Activated CD4-positive, alpha-beta T cell treated with anti-CD3 and anti-CD28 coated beads, Interleukin-2, amount 50 U/mL, for 48 hours (primary cell): ENCODE data around the gene NKD1.

Experiments
- DNase-seq, 2 experiments: peaks; one replicate each; pipeline ENCODE4 v3.0.0-alpha.2; 2020

NKD1 gene

DNA sequence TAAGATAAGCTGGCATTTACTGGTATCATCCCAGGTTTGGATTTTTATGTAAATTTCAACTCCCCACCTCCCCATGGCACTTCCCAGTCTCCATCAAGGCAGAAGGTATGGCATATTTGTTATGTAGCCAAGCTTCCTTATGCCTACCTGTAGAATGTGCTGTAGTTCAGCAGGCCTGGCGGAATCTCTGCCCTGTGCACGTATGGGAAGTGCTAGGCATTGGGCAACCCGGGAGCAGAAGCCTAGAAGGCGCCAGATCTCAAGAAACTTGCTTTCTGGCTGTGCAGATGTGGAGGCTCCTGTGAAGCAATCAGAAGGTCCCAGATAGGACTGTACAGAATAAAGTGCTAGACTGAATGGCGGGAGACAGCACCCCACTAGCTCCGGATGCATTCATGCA is 68.2 kb downstream of the NKD1 start:
- DNase-seq, result no peak

DNA sequence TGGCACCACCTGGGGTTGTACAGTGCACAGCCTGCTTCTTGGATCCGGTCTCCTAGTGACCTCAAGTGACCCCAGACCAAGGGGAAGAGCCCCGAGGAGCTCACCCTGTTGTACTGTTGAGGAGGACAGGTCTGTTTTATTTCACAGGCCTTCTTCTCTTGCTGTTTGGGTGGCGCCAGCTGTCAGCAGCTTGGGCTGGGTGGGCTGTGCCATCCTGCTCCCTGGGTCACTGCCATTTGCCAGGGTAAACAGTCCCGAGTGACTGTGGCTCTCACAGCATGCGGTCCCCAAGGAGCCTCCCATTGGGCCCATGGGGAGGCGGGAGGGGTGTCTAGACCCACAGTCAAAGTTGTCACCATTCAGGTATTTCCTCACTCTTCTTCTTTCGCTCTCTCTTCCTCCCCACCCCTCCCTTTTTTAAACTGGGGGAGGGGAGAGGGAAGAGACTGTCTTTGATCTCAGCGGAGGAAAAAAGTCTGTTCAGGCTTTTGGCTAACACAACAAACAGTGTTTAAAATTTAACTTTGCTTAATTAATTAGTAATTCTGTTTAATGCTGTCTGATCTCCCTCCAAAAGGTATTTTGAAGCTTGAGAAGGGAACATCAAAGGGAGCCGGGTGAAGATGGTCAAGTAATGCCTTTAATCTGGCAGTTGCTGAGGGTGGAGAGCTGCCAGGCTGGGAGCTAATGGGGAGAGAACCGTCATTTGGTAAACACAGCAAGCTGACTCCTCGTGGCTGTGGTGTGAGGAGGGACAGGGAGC is 68.9 kb downstream of the NKD1 start:
- DNase-seq, result no peak

DNA sequence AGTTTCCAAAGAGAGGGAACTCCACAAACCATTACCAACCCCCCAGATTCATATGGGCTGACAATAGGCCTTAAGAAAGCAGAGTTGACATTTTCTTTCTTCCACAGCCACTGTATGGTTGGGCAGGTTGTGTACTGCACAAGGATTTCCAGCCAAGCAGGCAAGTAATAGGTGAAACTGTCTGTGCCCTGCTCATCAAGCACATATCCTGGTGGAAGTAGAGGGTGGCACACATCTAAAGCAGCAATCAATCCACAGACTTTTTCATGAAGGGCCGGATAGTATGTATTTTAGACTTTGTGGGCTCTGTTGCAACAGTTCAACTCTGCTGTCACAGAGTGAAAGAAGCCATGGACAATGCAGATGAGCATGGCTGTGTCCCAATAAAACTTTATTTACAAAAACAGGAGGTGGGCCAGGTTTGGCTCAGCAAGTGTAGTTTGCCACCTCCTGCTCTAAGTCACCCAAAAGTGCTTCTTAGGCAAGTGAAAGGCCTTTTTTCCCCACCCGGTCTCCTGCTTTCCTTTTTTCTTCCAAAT is 69.5 kb downstream of the NKD1 start:
- no peak for DNase-seq

DNA sequence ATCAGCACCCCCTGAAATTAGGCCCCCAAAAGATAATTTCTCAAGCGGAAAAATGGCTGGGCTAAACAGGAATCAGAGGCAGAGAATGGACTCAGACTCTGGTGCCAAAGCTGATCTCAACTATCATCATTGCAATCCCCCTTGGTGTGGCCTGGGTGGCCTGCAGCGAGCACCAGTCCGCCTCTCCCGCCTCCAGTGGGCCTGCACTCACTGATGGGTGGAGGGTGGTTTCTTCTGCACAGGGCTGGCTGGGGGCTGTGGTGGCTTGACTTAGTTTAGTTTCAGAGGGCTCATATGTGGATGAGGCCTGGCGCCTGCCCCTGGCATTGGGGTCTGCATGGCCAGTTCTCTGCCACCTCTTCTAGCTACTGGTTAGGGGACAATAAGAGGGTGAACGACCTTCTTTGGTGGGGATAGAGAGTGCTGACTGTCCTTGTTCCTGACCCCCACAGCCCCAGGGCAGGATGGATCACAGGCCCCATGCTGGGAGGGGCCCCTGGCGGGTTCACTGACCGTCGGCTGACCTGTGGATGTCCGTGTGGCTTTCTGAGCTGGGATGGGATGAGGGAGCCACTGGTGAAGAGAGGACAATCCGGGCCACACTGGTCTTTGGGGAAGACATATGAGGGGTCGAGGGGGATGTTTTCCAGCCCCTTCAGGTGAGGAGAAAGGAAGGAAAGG is 70.2 kb downstream of the NKD1 start:
- DNase-seq, result no peak

DNA sequence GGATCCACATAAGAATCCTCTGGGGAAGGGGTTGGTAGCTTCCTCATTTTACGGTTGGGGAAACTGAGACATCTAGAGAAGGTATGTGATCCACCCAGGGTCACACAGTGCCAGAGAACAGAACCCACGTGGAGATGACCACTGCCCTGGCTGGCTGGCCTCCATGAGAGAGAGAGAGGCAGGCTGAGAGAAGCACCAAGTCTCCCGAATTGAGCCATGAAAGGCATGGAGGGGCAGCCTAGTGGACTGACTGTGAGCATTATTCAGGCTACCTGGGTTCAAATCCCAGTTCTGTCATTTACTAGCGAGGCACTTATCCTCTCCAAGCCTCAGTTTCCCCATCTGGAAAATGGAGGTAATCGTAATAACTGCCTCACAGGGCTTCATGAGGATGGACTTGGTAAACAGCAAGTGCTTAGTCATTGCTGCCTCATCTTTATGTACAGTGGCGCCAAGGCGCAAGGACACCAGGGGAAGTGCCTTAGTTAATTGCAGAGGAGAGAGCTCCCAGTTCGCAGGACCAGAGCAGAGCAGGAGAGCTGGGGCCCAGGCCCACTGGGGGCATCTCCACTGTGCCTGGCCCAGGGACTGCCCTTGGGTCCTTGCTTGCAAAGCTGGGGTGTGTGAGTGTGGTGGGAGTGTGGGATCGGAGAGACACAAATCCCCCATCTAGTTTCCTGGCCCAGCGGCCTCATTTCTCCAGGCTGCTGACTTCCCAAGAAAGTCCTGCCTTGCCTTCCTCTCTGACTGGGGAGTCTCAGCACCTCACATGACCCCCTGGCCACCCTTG is 71.7 kb downstream of the NKD1 start:
- DNase-seq, result no peak

DNA sequence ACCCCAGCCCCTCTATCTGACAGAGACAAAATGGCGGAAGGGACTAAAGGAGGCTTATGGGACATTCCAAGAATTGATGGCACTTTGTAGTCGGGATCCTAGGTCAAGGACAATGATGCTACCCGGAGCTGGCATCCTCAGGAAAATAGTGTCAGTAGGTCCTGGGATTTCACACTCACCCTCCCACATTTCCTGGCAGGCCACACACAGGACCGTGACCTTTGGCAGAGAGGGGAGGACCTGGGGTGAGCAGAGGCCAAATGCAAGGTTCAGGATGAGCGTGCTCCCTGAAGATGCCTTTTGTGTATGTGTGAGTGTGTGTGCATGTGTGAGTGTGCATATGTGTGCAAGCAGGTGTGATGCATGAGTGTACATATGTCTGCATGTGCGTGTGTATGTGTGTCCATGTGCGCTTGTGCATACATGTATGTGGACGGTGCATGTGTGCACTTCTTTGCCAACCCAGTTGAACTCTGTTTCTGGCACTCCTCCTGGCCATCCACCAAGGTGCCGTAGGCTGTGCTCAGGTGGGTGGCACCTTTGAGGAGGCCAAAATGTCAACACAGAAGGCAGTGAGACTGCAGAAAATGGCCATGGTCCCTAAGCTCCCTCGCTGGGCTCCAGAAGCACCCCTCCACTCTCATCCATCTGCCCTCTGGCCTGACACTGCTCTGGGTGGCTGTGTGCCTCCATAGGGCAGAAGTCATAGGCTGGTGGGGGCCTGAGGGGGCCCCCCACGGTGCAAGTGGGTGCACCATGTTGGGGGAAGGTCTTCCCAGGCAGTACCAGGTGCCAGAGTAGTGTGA is 72.7 kb downstream of the NKD1 start:
- DNase-seq, result no peak

DNA sequence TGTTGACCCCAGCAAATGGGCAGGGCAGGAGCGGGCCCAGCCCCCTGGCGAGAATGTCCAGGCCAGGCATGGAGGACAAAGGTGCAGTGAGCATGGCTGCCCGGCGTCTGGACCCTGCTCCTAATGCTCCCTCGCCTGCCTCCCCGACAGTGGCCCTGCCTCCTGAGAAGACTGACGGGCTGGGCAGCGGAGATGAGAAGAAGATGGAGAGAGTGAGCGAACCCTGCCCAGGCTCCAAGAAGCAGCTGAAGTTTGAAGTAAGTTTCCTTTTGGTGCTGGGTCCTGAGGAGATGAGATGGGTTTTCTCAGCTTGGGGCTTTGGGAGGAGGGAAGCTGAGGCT is 73.2 kb downstream of the NKD1 start:
- no peak for DNase-seq

DNA sequence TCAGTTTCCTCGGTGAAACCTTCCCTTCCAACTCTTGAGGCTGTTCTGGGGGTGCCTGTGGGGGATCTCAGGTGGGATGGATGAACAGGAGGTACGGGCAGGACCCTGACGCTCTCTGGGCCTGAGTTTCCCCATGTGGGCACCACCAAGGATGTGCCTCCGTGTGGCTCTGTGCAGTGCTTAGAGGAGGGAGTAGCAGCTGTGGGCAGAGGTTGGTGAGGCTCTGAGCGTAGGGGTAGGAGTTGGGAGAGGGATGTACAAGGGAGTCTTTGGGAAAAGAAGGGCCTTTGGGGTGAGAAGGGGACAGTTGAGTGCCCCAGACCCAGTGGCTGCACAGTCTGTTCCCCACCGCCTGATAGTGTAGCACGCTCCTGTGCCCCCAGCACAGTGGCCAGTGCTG is 73.8 kb downstream of the NKD1 start:
- no peak for DNase-seq

DNA sequence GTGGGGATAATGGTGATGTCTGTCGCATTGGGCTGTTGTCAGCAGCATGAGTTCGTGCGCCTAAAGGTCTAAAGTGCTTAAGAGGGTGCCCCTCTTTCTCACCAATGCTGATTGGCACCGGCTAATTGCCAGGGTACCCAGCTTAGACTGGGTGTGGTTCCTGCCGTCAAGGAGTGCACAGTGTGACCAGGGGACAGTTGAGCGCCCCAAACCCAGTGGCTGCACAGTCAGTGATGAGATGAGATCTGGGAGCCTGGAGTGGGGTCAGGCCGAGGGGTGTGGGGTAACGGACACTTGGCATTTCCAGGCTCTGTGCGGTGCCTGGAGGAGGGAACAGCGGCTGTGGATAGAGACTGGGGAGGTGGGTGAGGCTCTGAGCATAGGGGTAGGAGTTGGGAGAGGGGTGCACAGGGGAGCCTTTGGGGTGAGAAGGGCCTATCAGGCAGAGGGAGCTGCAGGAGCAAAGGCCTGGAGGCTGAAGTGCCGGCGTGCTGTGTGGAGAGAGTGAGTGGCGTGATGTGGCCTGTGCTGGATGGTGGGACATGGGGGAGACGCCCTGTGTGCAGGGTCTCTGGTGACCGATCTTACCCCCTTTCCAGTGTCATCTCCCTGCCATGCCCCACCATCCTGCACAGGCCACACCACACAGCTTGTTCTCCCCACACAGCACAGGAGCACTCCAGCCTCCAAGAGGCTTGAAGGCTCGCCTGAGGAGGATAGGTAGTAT is 74.6 kb downstream of the NKD1 start:
- DNase-seq, result no peak

DNA sequence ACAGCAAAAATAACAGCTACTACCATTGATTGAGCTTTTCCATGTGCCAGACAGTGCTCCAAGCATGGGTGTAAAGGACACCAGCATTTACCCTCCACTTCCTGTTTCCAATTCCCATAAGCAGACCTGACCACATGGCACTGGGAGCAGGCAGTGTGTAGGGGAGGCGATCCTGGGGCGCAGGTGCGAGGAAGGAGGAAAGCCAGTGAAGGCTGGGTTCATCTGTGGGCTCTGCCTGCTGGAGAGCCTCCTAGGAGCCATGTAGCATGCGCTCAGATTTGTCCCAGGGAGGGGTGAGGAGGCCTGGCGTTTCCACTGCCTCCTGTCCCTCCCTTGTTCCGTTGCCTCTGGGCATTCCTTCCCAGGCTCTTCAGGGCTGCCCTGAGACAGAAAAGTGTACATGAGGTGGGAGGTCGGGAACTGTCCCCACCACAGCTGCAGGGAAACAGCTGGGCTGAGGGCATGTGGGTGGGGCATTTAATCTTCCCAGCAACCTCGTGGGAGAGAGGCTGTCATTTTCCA is 76.3 kb downstream of the NKD1 start:
- no peak for DNase-seq

DNA sequence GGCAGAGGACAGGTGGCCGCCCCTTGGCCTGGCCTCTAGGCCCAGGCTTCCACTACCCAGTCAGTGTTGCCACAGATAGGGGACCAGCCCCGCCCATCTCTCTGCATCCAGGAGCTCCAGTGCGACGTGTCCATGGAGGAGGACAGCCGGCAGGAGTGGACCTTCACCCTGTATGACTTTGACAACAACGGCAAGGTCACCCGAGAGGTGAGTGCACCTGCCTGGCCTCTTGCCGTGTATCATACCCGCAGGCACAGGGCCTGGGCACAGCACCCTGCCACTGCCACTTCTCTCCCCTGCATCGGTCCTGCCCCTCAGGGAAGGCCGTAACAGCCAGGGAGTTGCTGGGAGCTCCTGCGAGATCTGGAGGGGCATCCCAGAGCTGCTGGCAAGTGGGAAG is 77.2 kb downstream of the NKD1 start:
- DNase-seq, result no peak

DNA sequence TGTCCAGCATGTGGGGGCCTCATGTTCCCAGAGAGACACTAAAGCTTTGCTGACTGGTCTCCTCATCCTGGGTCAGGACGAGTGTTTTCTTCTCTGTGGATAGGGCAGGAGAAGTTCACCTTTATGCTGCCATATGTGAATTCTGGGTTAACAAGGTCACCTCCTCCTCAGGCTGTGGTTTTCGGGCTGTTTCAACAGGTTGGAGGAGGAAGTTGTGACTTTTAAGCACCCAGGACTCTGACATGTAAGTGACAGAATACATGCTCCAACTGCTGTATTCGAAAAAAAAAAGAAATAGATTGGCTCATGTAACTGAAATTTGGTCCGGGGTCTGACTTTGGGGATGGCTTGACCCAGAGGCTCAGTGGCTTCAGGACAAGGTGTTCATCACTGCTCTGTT is 78.7 kb downstream of the NKD1 start:
- no peak for DNase-seq

DNA sequence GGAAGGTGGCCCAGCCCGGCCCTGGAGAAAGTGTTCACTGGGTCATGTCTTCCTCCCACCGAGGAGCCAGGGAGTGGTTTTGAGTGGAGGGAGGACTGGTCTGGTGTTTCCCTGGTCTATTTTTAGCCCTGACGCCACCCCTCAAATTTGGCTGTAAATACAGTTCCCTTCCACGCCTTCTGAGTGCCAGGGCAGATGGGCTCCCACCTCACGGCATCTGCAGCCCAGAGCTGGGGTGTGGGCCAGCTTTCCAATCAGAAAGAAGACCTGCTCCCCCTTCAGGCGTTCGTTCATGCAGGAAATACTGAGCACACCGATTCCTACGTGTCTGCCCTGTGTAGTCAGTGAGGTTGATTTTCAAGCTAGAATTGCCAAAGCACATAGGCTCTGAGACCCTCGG is 79.2 kb downstream of the NKD1 start:
- peak; percentile 36 to 49 for DNase-seq

DNA sequence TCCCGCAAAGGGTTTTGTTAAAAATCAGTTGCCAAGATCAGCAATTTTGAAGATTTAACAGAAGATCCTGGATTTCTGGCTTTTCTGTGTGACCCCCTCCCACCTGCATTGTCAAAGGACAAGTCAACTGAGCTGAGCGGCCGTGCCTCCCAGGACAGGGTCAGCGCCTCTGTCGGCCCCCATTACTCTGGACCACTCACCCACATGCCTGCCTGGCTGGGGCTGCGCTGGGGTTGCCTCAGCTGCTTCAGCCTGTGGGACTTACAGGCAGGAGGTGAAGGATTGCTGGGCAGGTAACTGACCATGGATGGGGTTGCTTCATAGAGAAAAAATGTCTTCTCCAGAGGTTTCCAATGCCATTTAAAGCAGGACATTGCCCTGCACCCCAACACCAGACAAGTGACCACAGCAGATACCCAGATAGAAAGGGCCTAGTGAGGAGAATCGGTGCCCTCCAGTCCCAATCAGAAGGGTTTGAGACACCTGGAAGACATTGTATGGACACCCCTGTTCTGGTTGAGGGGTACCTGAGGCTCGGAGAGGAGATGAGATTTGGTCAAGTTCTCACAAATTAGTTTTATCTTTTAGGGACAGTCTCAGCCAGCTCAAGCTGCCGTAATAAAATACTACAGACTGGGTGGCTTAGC is 80.1 kb downstream of the NKD1 start:
- no peak for DNase-seq

DNA sequence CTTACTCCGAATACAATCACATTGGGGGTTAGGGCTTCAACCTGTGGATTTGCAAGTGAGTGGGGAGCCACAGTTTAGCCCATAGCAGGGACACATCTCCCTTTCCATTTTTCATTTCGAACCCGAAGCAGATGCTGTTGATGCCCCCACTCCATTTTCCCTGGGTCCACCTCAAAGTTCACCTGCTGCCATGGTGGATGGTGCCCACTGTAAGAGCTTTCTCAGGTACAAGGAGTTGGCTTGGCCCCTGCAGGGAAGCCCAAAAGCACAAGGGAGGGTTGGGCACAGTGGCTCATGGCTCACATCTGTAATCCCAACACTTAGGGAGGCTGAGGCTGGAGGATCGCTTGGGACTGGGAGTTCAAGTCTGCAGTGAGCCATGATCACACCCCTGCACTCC is 81.1 kb downstream of the NKD1 start:
- no peak for DNase-seq

DNA sequence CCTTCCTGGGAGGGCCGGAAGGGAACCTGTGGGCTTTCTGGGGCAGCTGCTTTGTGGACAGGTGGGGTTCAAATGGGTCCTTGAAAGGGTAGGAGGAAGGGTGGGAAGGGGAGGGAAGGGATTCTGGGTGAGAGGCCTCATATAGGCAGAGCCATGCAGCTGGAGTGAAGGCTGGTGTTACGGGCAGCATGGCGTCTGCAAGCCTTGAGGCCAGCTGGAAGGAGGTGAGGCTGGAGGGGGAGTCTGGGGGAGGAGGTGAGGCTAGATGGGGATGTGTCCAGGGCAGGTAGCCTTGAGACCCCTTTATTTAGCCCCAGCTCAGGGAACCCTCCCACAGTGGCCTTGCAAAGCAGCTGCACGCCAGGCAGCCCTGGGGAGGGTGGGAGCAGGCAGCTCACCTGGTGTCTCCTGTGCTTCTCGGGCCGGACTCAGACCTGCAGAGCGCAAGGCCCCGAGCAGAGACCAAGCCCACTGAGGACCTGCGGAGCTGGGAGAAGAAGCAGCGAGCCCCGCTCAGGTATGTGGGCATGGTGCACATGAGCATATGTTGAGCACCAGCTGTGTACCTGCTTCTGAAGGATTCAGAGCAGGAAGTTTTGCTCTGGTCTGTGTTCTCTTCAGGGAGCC is 82.3 kb downstream of the NKD1 start:
- no peak for DNase-seq

DNA sequence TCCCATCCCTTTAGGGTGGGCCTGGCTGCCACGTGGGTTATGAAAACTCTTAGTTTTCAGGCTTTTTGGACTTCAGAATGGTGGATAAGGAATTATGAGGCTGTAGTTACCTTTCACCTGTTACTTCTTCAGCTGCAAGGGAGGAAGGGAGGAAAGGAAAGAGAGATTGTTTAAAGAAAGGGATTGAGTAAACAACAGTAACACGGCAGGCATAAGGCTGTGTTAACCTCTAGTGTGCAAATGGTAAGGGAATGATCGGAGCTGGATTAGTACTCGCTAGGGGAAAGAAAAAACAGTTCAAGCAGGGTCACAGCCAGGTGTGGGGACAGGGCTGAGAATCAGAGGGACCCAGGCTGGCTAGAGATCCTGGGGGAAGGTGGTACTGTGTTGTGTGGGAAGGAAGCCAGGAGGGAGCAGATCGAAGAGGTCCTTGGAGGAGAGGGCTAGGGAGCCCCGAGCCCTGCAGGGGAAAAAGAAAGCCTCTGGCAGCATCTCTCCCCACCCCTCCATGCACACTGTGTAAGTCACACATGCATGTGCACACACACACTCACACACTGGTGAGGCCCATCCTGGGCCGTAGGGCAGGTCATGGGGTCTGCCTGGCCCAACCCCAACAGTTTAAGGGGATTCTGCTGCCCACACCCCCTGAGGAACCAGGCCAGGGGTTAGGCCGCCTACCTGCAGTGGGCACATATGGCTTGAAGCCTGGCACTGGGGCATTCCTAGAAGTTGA is 83.2 kb downstream of the NKD1 start:
- DNase-seq, result no peak

DNA sequence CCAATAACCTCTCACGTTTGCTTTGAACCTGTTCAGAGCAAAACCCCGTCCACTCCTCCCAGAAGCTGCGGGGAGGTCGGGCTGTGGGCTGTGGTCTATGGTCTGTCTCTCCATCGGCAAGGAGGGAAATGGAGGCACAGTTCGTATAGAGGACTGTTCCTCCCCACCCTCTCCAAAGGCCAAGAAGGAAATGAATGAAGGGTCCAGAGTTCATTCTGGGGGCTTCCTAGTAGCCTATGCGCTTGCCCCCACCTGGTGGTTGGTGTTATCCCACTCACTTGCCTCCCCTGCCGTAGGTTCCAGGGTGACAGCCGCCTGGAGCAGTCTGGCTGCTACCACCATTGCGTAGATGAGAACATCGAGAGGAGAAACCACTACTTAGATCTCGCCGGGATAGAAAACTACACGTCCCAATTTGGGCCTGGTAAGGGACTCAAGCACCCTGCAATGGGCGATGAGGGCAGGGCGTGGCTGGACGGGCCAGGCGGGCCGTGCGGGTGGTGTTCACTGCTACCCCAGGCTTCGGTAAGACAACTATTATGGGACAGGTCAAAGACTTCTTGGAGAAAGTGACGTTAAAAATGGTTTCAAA is 83.9 kb downstream of the NKD1 start:
- DNase-seq, result no peak

DNA sequence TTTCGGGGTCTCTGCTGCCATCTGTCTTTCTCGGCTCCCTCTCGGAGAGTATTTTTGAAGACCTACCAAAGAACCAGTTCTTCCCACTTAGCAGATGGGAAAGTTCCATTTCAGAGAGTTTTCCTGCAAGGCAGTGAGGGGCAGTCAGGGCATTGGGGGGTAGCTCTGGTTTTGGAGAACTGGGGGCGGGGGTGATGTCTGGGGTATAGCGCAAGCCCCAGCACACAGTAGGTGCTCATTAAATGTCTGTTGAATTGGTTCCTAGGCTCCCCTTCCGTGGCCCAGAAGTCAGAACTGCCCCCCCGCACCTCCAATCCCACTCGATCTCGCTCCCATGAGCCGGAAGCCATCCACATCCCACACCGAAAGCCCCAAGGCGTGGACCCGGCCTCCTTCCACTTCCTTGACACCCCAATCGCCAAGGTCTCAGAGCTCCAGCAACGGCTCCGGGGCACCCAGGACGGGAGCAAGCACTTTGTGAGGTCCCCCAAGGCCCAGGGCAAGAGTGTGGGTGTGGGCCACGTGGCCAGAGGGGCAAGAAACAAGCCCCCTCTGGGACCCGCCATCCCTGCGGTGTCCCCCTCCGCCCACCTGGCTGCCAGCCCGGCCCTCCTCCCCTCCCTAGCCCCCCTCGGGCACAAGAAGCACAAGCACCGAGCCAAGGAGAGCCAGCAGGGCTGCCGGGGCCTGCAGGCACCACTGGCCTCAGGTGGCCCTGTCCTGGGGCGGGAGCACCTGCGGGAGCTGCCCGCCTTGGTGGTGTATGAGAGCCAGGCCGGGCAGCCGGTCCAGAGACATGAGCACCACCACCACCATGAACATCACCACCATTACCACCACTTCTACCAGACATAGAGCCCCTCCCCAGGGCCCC is 85.0 kb downstream of the NKD1 start:
- DNase-seq, result no peak
